GM18526 (cell line): Measurements from ENCODE around the gene MACROD1.

Experiments used
- POLR2A ChIP-seq: IDR thresholded peaks from 3 replicates; pipeline ENCODE4 v1.6.1; 2011; ENCODE audit not compliant: insufficient read length; ENCODE audit errors: extremely low read depth

Gene MACROD1

DNA sequence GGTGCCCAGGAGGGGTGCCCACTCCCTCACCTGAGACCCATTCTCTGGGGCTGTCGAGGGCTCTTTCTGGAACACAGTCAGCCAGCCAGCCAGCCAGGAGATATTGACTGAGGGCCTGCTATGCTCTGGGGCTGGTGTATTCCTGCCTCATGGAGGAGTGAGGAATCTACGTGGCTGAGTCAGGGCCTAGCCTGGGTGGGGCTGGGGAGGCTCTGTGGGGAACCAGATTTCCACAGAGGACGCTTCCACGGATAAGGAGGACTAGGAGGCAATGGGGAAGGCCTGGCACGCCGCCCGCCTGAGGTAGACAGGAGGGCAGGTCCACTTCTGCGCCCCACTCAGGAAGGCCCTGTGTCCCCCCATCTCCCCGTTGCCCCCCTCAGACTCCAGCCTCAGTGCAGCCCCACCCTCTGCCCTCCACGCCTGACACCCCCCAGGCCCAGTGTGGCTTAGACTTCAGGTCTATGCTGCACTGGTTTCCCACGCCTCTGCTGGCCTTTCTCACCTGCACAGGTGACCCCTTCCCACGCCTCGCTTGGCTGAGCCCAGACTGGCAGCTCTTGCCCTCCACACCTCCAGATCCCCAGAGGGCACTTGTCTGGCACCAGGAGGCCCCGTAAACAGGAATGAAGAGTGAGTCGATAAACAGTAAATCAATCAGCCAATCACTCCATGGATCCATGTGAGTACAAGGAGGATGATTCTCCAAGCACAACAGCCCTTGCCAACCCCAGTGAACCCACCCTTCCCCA is 37.5 kb downstream of the MACROD1 start:
- no peak for TF ChIP-seq POLR2A

DNA sequence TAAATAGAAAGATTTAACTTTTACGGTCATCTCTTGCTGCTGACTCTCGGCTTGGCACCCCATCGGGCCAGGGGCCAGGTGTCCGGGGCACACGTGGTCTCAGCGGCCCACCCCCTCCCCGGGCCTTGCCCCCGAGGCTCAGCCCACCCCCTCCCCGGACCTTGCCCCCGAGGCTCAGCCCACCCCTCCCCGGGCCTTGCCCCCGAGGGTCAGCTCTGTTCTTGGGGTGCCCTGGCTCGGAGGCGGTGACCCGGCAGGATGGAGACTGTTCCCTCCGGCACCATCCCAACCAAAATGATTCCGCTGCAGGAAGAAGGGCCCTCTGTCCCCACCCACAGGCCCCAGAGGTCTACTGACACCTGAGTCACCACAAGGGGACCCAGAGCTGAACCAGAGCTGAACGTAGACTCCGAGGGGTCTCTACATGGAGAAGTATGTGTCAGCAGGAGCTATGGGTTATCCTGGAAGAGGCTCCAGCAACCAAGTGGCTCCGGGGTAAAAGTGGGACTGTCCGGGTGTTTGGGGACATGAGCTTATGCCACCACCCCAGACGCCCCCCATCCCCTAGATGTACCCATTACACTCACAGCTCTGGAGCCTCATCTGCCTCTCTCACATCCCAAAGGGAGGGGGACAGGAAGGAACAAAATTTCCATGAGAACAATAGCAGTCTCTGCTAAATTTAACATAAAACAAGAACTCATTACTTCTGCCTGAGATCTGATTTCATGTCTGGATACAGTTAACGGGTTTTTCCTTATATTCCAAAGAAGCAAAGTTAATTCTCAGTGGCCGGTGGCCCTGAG is 38.4 kb downstream of the MACROD1 start:
- no peak for TF ChIP-seq POLR2A

DNA sequence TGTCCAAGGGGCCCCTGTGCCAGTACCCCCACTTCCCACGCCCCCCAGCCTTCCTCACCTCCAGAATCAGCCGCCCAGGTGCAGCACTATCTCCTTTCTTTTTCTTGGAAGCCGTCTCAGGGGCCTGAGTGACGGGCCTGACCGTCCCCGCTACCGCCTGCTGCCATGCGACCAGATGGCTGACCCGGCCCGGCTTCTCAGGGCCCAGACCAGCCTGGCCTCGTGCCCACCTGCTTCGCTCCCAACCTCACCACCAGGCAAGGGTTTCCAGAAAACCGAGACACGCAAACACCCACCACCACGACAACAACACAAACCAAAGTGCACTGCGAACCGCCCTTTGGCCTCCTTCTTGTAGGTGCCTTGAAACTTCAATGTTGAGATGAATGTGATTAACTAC is 39.1 kb downstream of the MACROD1 start:
- no peak for TF ChIP-seq POLR2A

- TF ChIP-seq POLR2A = no peak
Measured at GRCh38 chr11:64126371-64126770, 39.5 kb downstream of the MACROD1 start.

GRCh38 chr11:64125676-64126075 is 40.2 kb downstream of the MACROD1 start:
- no peak for TF ChIP-seq POLR2A

DNA sequence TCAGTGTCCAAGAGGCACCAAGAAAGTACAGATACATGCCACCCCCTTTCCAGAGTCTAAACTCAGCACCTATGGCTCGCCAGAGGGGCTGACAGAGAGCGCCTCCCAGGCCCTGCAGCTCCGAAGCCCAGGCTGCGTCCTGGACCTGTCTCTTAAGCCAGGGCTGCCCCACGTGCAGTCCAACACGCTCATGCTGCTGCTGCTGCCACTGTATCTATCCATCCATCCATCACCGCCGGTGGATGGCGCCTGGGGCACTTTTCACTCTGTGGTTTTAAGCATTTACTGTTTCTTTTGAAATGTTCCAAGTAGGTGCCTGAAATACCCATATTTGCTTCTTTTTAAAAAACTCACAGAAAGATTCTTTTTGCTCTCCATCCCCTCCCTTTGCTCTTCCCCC is 41.8 kb downstream of the MACROD1 start:
- no peak for TF ChIP-seq POLR2A

GRCh38 chr11:64123679-64124078 is 42.2 kb downstream of the MACROD1 start:
- TF ChIP-seq POLR2A = no peak

GRCh38 chr11:64122411-64123410 is 43.2 kb downstream of the MACROD1 start:
- TF ChIP-seq POLR2A = no peak

DNA sequence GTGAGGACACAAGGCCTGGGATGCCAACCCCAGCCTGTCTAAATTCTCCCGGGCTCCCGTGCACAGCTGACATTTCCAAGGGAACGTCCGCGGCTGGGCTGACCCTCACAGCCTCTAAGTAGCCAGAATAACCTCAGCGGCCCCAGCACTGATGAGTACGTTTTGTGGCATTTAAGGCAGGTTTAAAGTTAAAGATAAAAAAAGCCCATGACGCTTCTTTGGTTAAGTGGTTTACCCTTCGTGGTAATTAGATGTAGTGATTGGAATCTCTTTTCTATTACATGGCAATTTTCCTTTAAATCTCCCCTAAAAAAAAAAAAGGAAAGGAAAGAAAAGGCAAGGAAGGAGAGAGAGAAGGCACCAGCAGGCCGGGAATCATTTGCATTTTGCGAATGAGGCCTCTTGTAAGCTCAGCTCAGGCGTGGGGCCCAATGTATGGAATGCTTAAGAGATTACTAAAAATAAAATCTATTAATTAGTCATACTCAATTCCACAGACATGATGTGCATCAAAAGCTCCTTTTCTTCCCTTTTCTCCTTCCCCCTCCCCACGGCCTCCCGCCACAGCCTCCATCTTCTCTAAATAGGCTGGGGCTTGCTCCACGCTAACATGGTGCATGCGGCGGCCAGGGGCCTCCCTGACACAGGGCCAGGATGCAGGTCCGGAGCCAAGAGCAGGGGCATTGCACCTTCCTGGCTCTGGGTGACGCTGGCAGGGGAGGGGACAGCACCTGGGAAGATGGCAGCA is 44.1 kb downstream of the MACROD1 start:
- TF ChIP-seq POLR2A = no peak

GRCh38 chr11:64120951-64121569 is 44.9 kb downstream of the MACROD1 start:
- no peak for TF ChIP-seq POLR2A

- no peak for TF ChIP-seq POLR2A
Measured at GRCh38 chr11:64119700-64120099, 46.2 kb downstream of the MACROD1 start.

DNA sequence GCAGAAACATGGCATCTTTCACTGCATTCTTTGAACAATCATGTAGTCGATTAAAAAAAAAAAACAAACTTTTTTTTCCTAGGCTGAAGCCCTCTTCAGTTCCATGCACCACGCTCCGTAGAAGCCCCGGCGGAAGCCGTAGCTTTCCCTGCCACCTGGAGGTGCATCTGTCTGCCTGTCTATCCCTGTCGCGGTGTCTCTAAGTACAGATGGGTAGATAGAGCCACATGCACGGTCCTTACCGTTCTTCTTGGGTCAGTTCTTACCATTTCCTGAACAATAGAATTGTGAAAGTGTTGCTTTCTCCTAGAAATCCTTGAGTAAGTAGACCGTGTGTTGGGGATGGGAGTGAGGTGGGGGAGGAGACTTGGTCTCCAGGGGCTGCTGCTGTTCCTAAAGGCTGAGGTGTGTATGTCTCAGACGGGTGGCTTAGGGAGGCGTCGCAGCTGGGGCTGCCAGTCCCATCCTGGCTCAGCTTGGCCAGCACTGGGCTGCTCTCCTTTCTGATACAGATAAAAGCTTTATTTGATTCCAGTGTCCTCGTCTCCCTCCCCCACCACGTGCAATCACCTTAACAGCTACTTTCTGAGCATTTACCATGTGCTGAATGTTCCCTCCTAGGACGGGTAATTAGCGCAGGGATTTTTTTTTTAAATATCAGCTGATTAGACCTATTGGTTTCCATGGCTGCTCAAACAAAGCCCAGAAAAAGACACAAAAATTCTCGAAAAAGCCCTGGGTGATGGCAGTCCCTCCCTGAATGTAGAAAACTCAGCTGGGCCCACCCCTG is 46.8 kb downstream of the MACROD1 start:
- no peak for TF ChIP-seq POLR2A

DNA sequence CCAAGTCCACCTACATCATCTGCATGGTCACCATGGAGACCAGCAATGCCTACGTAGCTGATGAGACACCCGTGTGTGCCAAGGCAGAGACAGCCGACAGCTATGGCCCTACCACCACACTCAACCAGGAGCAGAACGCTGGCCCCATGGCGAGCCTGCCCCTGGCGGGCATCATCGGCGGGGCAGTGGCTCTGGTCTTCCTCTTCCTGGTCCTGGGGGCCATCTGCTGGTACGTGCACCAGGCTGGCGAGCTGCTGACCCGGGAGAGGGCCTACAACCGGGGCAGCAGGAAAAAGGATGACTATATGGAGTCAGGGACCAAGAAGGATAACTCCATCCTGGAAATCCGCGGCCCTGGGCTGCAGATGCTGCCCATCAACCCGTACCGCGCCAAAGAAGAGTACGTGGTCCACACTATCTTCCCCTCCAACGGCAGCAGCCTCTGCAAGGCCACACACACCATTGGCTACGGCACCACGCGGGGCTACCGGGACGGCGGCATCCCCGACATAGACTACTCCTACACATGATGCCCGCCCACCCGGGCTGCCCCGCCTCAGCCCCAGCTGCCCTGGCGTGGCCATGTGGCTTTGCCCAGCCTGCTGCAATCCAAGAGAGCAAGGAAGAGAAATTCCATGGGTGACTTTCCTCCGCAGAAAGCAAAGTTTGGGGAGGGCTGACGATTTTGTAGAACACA is 48.0 kb downstream of the MACROD1 start:
- no peak for TF ChIP-seq POLR2A
